Measurements from ENCODE around the gene CSMD2. TPM values are rescaled to one million over a fixed set of nuclear protein-coding genes. Genes with fewer than 3 reads are reported as not detected.

CSMD2 gene
- total RNA-seq, 1 experiment from 2014 or later, result 13.2 TPM

GRCh38 chr1:33768821-33769220 lies 396.2 kb downstream of the CSMD2 start:
- H3K27me3 Mint-ChIP-seq (ENCODE audit: low read depth), result no peaks in the 10 kb centered on the region
- CTCF ChIA-PET, result no interaction called here
- H3K36me3 Mint-ChIP-seq, result peaks cover 14% of the 10 kb centered on the region; the same call in 1 of the 2 replicates
- H3K4me3 Mint-ChIP-seq, result no peak overlapping the region
- TF ChIP-seq ZNF232 (CRISPR knock-in tag; IDR thresholded peaks at IDR 0.05) (no peak), USF1 (CRISPR knock-in tag; IDR thresholded peaks at IDR 0.05) (no peak), HMGA2 (CRISPR knock-in tag; IDR thresholded peaks at IDR 0.05) (no peak), ZBTB43 (CRISPR knock-in tag; IDR thresholded peaks at IDR 0.05) (no peak), ZNF263 (CRISPR knock-in tag; IDR thresholded peaks at IDR 0.05; ENCODE audit: low read depth) (no peak), SMAD4 (CRISPR knock-in tag; IDR thresholded peaks at IDR 0.05) (no peak), ZNF425 (CRISPR knock-in tag; conservative IDR thresholded peaks at IDR 0.05) (no peak), AR (CRISPR knock-in tag; IDR thresholded peaks at IDR 0.05) (no peak), ESRRA (CRISPR knock-in tag; IDR thresholded peaks at IDR 0.05; ENCODE audit: borderline replicate concordance) (no peak), MXD4 (CRISPR knock-in tag; IDR thresholded peaks at IDR 0.05; ENCODE audit: borderline replicate concordance) (no peak), PRRX2 (CRISPR knock-in tag; IDR thresholded peaks at IDR 0.05) (no peak), HMGXB4 (CRISPR knock-in tag; IDR thresholded peaks at IDR 0.05) (no peak), PREB (CRISPR knock-in tag; IDR thresholded peaks at IDR 0.05; ENCODE audit: borderline replicate concordance) (no peak), NR3C1 (CRISPR knock-in tag; conservative IDR thresholded peaks at IDR 0.05; ENCODE audit: low read depth) (no peak), STAT6 (CRISPR knock-in tag; conservative IDR thresholded peaks at IDR 0.05; ENCODE audit: low read depth) (no peak), ZSCAN18 (CRISPR knock-in tag; IDR thresholded peaks at IDR 0.05) (no peak), MLX (CRISPR knock-in tag; IDR thresholded peaks at IDR 0.05) (no peak)
- ATAC-seq (no peak), DNase-seq (ENCODE audit: low spot score) (no peak)
- H3K27ac Mint-ChIP-seq, result no peak overlapping the region
- no peaks in the 10 kb centered on the region for H3K4me1 Mint-ChIP-seq
- no peaks in the 10 kb centered on the region for H3K9me3 Mint-ChIP-seq
- POLR2A ChIA-PET, result interaction anchor here (0.7 kb wide), 1 partner anchor 235 kb away, joined by 7 read pairs; no protein-coding TSS in a partner anchor

Data from WTC11 (cell line).